ENCODE results near the gene VTI1A. TPM values are rescaled to one million over a fixed set of nuclear protein-coding genes. Genes with fewer than 3 reads are reported as not detected.

The VTI1A gene
- total and polyA plus RNA-seq, 4 donors, result 23.5 to 46.7 (median 34.3) TPM

DNA sequence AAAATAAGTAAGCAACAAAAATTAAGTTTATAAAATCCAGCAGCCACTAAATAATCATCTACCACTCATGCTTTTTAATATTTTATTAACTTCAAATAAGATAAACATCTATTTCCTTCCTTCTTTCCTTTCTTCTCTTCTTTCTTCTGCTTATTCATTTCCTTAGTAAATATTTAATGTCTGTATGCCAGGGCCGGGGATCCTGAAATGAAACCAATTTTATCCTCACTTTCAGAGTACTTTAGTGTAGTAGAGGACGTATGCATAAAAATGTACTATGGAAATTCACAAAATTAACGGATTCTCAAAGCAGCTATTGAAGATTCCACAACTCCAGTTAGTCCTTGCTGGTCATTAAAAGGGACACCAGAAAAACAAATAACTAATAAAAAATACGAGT, 224.7 kb downstream of the VTI1A start:
- Histone ChIP-seq H3K4me3 (ENCODE audit: low read depth, low read length) (no peak overlapping the region), H3K36me3 (ENCODE audit: control insufficient read depth, insufficient read depth, low read length) (no peaks in the 10 kb centered on the region), H3K27me3 (ENCODE audit: control insufficient read depth, insufficient read depth, low read length) (no peaks in the 10 kb centered on the region), H3K27ac (ENCODE audit: low read depth, low read length) (no peak overlapping the region), H3K4me1 (ENCODE audit: control insufficient read depth, insufficient read depth, low read length) (no peaks in the 10 kb centered on the region), H3K9me3 (ENCODE audit: control insufficient read depth, insufficient read depth, low read length) (no peaks in the 10 kb centered on the region)
- WGBS (ENCODE audit: insufficient coverage), result no CpG with 5 or more reads among the region's 4 CpGs
- no peak for DNase-seq (ENCODE audit: low read depth in 4 of 6, low spot score in 6 of 6)

GRCh38 chr10:112672706-112673105, 225.7 kb downstream of the VTI1A start:
- no peaks in the 10 kb centered on the region for H3K36me3 ChIP-seq (ENCODE audit: control insufficient read depth, insufficient read depth, low read length)
- no peaks in the 10 kb centered on the region for H3K4me1 ChIP-seq (ENCODE audit: control insufficient read depth, insufficient read depth, low read length)
- WGBS (ENCODE audit: insufficient coverage), result 100% methylated on average over 3 of the region's 5 CpGs
- H3K9me3 ChIP-seq (ENCODE audit: control insufficient read depth, insufficient read depth, low read length), result no peaks in the 10 kb centered on the region
- no peak for DNase-seq (ENCODE audit: low read depth in 4 of 6, low spot score in 6 of 6)
- no peak overlapping the region for H3K27ac ChIP-seq (ENCODE audit: low read depth, low read length)
- H3K27me3 ChIP-seq (ENCODE audit: control insufficient read depth, insufficient read depth, low read length), result no peaks in the 10 kb centered on the region
- H3K4me3 ChIP-seq (ENCODE audit: low read depth, low read length), result no peak overlapping the region

GRCh38 chr10:112675560-112676083, 228.6 kb downstream of the VTI1A start:
- DNase-seq (ENCODE audit: low read depth in 4 of 6, low spot score in 6 of 6), result no peak
- Histone ChIP-seq H3K4me3 (ENCODE audit: low read depth, low read length) (no peak overlapping the region), H3K27ac (ENCODE audit: low read depth, low read length) (no peak overlapping the region), H3K4me1 (ENCODE audit: control insufficient read depth, insufficient read depth, low read length) (no peaks in the 10 kb centered on the region), H3K9me3 (ENCODE audit: control insufficient read depth, insufficient read depth, low read length) (no peaks in the 10 kb centered on the region), H3K27me3 (ENCODE audit: control insufficient read depth, insufficient read depth, low read length) (no peaks in the 10 kb centered on the region), H3K36me3 (ENCODE audit: control insufficient read depth, insufficient read depth, low read length) (no peaks in the 10 kb centered on the region)
- WGBS (ENCODE audit: insufficient coverage), result no CpG with 5 or more reads among the region's 10 CpGs

GRCh38 chr10:112677689-112678088, 230.7 kb downstream of the VTI1A start:
- no peaks in the 10 kb centered on the region for H3K27me3 ChIP-seq (ENCODE audit: control insufficient read depth, insufficient read depth, low read length)
- H3K4me1 ChIP-seq (ENCODE audit: control insufficient read depth, insufficient read depth, low read length), result no peaks in the 10 kb centered on the region
- peak overlapping the region; percentile 15 for H3K27ac ChIP-seq (ENCODE audit: low read depth, low read length)
- no peaks in the 10 kb centered on the region for H3K9me3 ChIP-seq (ENCODE audit: control insufficient read depth, insufficient read depth, low read length)
- WGBS (ENCODE audit: insufficient coverage), result 56% methylated on average over 2 of the region's 5 CpGs
- peak in 1 of 6 donors; percentile 28 for DNase-seq (ENCODE audit: low read depth in 4 of 6, low spot score in 6 of 6)
- no peak overlapping the region for H3K4me3 ChIP-seq (ENCODE audit: low read depth, low read length)
- H3K36me3 ChIP-seq (ENCODE audit: control insufficient read depth, insufficient read depth, low read length), result no peaks in the 10 kb centered on the region

GRCh38 chr10:112678581-112678980, 231.6 kb downstream of the VTI1A start:
- Histone ChIP-seq H3K36me3 (ENCODE audit: control insufficient read depth, insufficient read depth, low read length) (no peaks in the 10 kb centered on the region), H3K27ac (ENCODE audit: low read depth, low read length) (no peak overlapping the region), H3K4me3 (ENCODE audit: low read depth, low read length) (no peak overlapping the region), H3K9me3 (ENCODE audit: control insufficient read depth, insufficient read depth, low read length) (no peaks in the 10 kb centered on the region), H3K4me1 (ENCODE audit: control insufficient read depth, insufficient read depth, low read length) (no peaks in the 10 kb centered on the region), H3K27me3 (ENCODE audit: control insufficient read depth, insufficient read depth, low read length) (no peaks in the 10 kb centered on the region)
- peak in 5 of 6 donors; percentile 10 to 75 (median 33) for DNase-seq (ENCODE audit: low read depth in 4 of 6, low spot score in 6 of 6)
- WGBS (ENCODE audit: insufficient coverage), result 22% methylated on average over 1 of the region's 7 CpGs

- WGBS (ENCODE audit: insufficient coverage), result no CpG with 5 or more reads among the region's 3 CpGs
- DNase-seq (ENCODE audit: low read depth in 4 of 6, low spot score in 6 of 6), result no peak
- no peaks in the 10 kb centered on the region for H3K9me3 ChIP-seq (ENCODE audit: control insufficient read depth, insufficient read depth, low read length)
- H3K27ac ChIP-seq (ENCODE audit: low read depth, low read length), result no peak overlapping the region
- H3K27me3 ChIP-seq (ENCODE audit: control insufficient read depth, insufficient read depth, low read length), result no peaks in the 10 kb centered on the region
- no peaks in the 10 kb centered on the region for H3K4me1 ChIP-seq (ENCODE audit: control insufficient read depth, insufficient read depth, low read length)
- H3K4me3 ChIP-seq (ENCODE audit: low read depth, low read length), result no peak overlapping the region
- no peaks in the 10 kb centered on the region for H3K36me3 ChIP-seq (ENCODE audit: control insufficient read depth, insufficient read depth, low read length)
Measured at GRCh38 chr10:112678987-112679386, 232.0 kb downstream of the VTI1A start.

DNA sequence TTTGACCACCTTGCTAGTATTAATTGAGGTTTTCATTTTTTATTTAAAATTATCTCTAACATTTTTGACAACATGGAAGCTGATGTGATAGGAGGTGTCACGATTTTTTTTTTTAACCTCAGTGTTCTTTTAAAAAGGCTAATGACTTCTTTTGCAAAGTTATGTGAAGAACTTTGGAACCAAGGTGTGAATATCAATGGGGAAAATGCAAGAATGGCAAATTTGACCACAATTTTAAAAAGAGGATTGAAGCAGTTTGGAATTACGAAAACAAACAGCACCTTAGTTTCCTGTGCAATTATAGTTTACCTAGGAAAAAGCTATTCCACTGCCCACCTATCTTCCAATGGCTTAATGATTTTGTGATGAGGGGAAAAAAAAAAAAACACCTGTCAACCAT, 232.4 kb downstream of the VTI1A start:
- Histone ChIP-seq H3K36me3 (ENCODE audit: control insufficient read depth, insufficient read depth, low read length) (no peaks in the 10 kb centered on the region), H3K4me3 (ENCODE audit: low read depth, low read length) (no peak overlapping the region), H3K27me3 (ENCODE audit: control insufficient read depth, insufficient read depth, low read length) (no peaks in the 10 kb centered on the region), H3K4me1 (ENCODE audit: control insufficient read depth, insufficient read depth, low read length) (no peaks in the 10 kb centered on the region), H3K27ac (ENCODE audit: low read depth, low read length) (no peak overlapping the region), H3K9me3 (ENCODE audit: control insufficient read depth, insufficient read depth, low read length) (no peaks in the 10 kb centered on the region)
- WGBS (ENCODE audit: insufficient coverage), result 33% methylated on average over 1 of the region's 2 CpGs
- DNase-seq (ENCODE audit: low read depth in 4 of 6, low spot score in 6 of 6), result no peak

GRCh38 chr10:112680586-112680985, 233.6 kb downstream of the VTI1A start:
- Histone ChIP-seq H3K27me3 (ENCODE audit: control insufficient read depth, insufficient read depth, low read length) (no peaks in the 10 kb centered on the region), H3K4me1 (ENCODE audit: control insufficient read depth, insufficient read depth, low read length) (no peaks in the 10 kb centered on the region), H3K36me3 (ENCODE audit: control insufficient read depth, insufficient read depth, low read length) (no peaks in the 10 kb centered on the region), H3K27ac (ENCODE audit: low read depth, low read length) (no peak overlapping the region), H3K9me3 (ENCODE audit: control insufficient read depth, insufficient read depth, low read length) (no peaks in the 10 kb centered on the region), H3K4me3 (ENCODE audit: low read depth, low read length) (no peak overlapping the region)
- DNase-seq (ENCODE audit: low read depth in 4 of 6, low spot score in 6 of 6), result no peak
- no CpG with 5 or more reads among the region's 1 CpG for WGBS (ENCODE audit: insufficient coverage)

DNA sequence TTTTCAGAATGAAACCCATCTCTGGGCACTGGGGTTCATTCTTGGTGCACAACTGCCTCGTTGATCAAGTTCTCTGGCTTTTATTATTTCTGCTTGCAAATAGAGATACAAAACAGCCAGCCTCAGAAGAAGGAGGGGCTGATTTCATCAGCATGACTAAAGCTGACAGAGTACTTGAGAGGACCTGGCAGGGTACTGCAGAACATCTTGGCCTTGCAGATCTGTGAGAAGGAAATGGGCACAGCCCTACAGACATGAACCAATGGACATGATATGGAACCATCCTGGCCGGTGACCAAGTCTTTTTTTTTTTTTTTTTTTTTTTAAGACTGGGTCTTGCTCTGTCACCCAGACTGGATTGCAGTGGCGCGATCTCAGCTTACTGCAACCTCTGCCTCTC, 240.6 kb downstream of the VTI1A start:
- WGBS (ENCODE audit: insufficient coverage), result no CpG with 5 or more reads among the region's 4 CpGs
- H3K27ac ChIP-seq (ENCODE audit: low read depth, low read length), result no peak overlapping the region
- H3K4me3 ChIP-seq (ENCODE audit: low read depth, low read length), result no peak overlapping the region
- DNase-seq (ENCODE audit: low read depth in 4 of 6, low spot score in 6 of 6), result no peak
- no peaks in the 10 kb centered on the region for H3K9me3 ChIP-seq (ENCODE audit: control insufficient read depth, insufficient read depth, low read length)
- no peaks in the 10 kb centered on the region for H3K4me1 ChIP-seq (ENCODE audit: control insufficient read depth, insufficient read depth, low read length)
- no peaks in the 10 kb centered on the region for H3K36me3 ChIP-seq (ENCODE audit: control insufficient read depth, insufficient read depth, low read length)
- H3K27me3 ChIP-seq (ENCODE audit: control insufficient read depth, insufficient read depth, low read length), result no peaks in the 10 kb centered on the region

- H3K9me3 ChIP-seq (ENCODE audit: control insufficient read depth, insufficient read depth, low read length), result no peaks in the 10 kb centered on the region
- H3K4me3 ChIP-seq (ENCODE audit: low read depth, low read length), result no peak overlapping the region
- WGBS (ENCODE audit: insufficient coverage), result 23% methylated on average over 3 of the region's 4 CpGs
- no peaks in the 10 kb centered on the region for H3K36me3 ChIP-seq (ENCODE audit: control insufficient read depth, insufficient read depth, low read length)
- H3K27ac ChIP-seq (ENCODE audit: low read depth, low read length), result no peak overlapping the region
- no peaks in the 10 kb centered on the region for H3K27me3 ChIP-seq (ENCODE audit: control insufficient read depth, insufficient read depth, low read length)
- DNase-seq (ENCODE audit: low read depth in 4 of 6, low spot score in 6 of 6), result no peak
- no peaks in the 10 kb centered on the region for H3K4me1 ChIP-seq (ENCODE audit: control insufficient read depth, insufficient read depth, low read length)
Measured at GRCh38 chr10:112689327-112690072, 242.5 kb downstream of the VTI1A start.

Measured in spinal cord (tissue), 10 donors.